ENCODE measurements around the gene TARBP1.
"Not testable (repeated sequence)": the region's sequence is repeated elsewhere in the genome, so short reads cannot be mapped to it uniquely, and the experiment has no call there.

TARBP1 gene

GRCh38 chr1:234512451-234512861 is 33.5 kb upstream of the TARBP1 start:
- H3K4me3 ChIP-seq (ENCODE audit: control insufficient read depth, low read depth, low read length): no peak overlapping the region
- DNase-seq (ENCODE audit: low read depth): no peak
- no peak for TF ChIP-seq CTCF (IDR thresholded peaks at IDR 0.05; ENCODE audit: control insufficient read depth, insufficient read depth, low read depth, low read length, missing control alignments)

- TF ChIP-seq CTCF (IDR thresholded peaks at IDR 0.05; ENCODE audit: control insufficient read depth, insufficient read depth, low read depth, low read length, missing control alignments): no peak
- no peak overlapping the region for H3K4me3 ChIP-seq (ENCODE audit: control insufficient read depth, low read depth, low read length)
- DNase-seq (ENCODE audit: low read depth): no peak
Observed at GRCh38 chr1:234509457-234510328, 30.7 kb upstream of the TARBP1 start.

- TF ChIP-seq CTCF (IDR thresholded peaks at IDR 0.05; ENCODE audit: control insufficient read depth, insufficient read depth, low read depth, low read length, missing control alignments): no peak
- no peak for DNase-seq (ENCODE audit: low read depth)
- no peak overlapping the region for H3K4me3 ChIP-seq (ENCODE audit: control insufficient read depth, low read depth, low read length)
Observed at GRCh38 chr1:234507626-234508387, 28.8 kb upstream of the TARBP1 start.

GRCh38 chr1:234507089-234507488 is 28.1 kb upstream of the TARBP1 start:
- no peak for TF ChIP-seq CTCF (IDR thresholded peaks at IDR 0.05; ENCODE audit: control insufficient read depth, insufficient read depth, low read depth, low read length, missing control alignments)
- no peak overlapping the region for H3K4me3 ChIP-seq (ENCODE audit: control insufficient read depth, low read depth, low read length)
- DNase-seq (ENCODE audit: low read depth): no peak

- peak; percentile 76 for DNase-seq (ENCODE audit: low read depth)
- no peak for TF ChIP-seq CTCF (IDR thresholded peaks at IDR 0.05; ENCODE audit: control insufficient read depth, insufficient read depth, low read depth, low read length, missing control alignments)
- H3K4me3 ChIP-seq (ENCODE audit: control insufficient read depth, low read depth, low read length): no peak overlapping the region
Observed at GRCh38 chr1:234505769-234506102, 26.8 kb upstream of the TARBP1 start.

GRCh38 chr1:234504969-234505768 is 26.2 kb upstream of the TARBP1 start:
- H3K4me3 ChIP-seq (ENCODE audit: control insufficient read depth, low read depth, low read length): no peak overlapping the region
- DNase-seq (ENCODE audit: low read depth): no peak
- TF ChIP-seq CTCF (IDR thresholded peaks at IDR 0.05; ENCODE audit: control insufficient read depth, insufficient read depth, low read depth, low read length, missing control alignments): no peak

GRCh38 chr1:234504251-234504650 is 25.3 kb upstream of the TARBP1 start:
- not testable (repeated sequence) for DNase-seq (ENCODE audit: low read depth); H3K4me3 ChIP-seq (ENCODE audit: control insufficient read depth, low read depth, low read length)
